Adrenal gland (tissue), 19 donors: Measurements from ENCODE around the gene GLYATL3. TPM values are rescaled to one million over a fixed set of nuclear protein-coding genes. Genes with fewer than 3 reads are reported as not detected.

ENCODE experiments used
- DNase-seq, 7 donors: peaks; one replicate each; pipeline ENCODE4 v3.0.0-alpha.2; 2019 to 2020
- H3K27ac ChIP-seq, 5 donors: fragments of 200-600 bp; sonication (generic) in 4 of 5; 1 replicate in 3 of 5; 2 replicates in 2 of 5; pipeline versions ENCODE4 v1.5.1 to v1.8.0; 2016 to 2020; ENCODE audit warnings: mild to moderate bottlenecking in 1 of 5
- H3K27me3 ChIP-seq: fragments of 200-600 bp; 2 replicates; pipeline ENCODE4 v1.8.0; 2021
- H3K36me3 ChIP-seq, 2 donors: fragments of 200-600 bp; replicated peaks in 1 of 2; 1 replicate in 1 of 2; 2 replicates in 1 of 2; pipeline versions ENCODE4 v1.5.1 to v1.8.0; 2018 to 2022
- H3K4me1 ChIP-seq, 2 donors: fragments of 200-600 bp; replicated peaks in 1 of 2; 1 replicate in 1 of 2; 2 replicates in 1 of 2; pipeline versions ENCODE4 v1.5.1 to v1.8.0; 2018 to 2021
- H3K4me3 ChIP-seq, 4 donors: fragments of 200-600 bp; sonication (generic) in 3 of 4; one replicate each; pipeline ENCODE4 v1.5.1; 2016 to 2018
- H3K9me3 ChIP-seq, 3 donors: fragments of 200-600 bp; sonication (generic) in 1 of 3; replicated peaks in 1 of 3; 1 replicate in 2 of 3; 2 replicates in 1 of 3; pipeline versions ENCODE4 v1.5.1 to v1.8.0; 2016 to 2021
- POLR2A ChIP-seq, 2 donors: fragments of 450-650 bp; IDR thresholded peaks; one replicate each; pipeline ENCODE4 v1.6.1; 2017; ENCODE audit warnings: antibody characterized with exemption in 2 of 2, mild to moderate bottlenecking in 2 of 2, moderate library complexity in 1 of 2
- WGBS, 4 donors: extraction: QIAGEN DNeasy Blood & Tissue Kit in 2 of 4; methylation state at CpG; one replicate each; pipeline versions ENCODE4 v1.1.5 to v1.1.7; 2013 to 2017; 5-methylcytosine and 5-hydroxymethylcytosine counted together
- intact Hi-C, 2 donors: fragments of 100-400 bp; cut with DNase I; formaldehyde crosslinking; loops; one replicate each; pipeline versions ENCODE4 v1.14.1 to v1.15.0; 2022 to 2023
- long read RNA-seq, 10 donors: library from polyadenylated mRNA in 3 of 10; unstranded in 2 of 10; stranded (forward) in 1 of 10; transcript quantifications; one replicate each; pipeline ENCODE4 v2.0.0 and lab custom pipeline, GENCODE V29; 2021 to 2026
- polyA plus RNA-seq, 3 donors: library from polyadenylated mRNA; stranded (reverse); fragments of 200-250 nt in 2 of 3; fragments of 350-450 nt in 1 of 3; fragmentation: Illumina TruSeq in 1 of 3; extraction: RNeasy Lipid Tissue Mini Kit (QIAGEN cat#74804) in 1 of 3; gene quantifications; one replicate each; pipeline ENCODE4 v1.2.3, GENCODE V29; 2013 to 2014
- total RNA-seq, 9 donors: library from RNA; depleted of rRNA in 4 of 9; stranded (reverse); fragments of >200 nt in 4 of 9; fragments of 120-200 nt in 1 of 9; fragmentation: NEBNext Ultra II Directional in 1 of 9; extraction: Animal tissue kit (Norgen Biotek cat#: 25700) in 1 of 9; gene quantifications; one replicate each; pipeline versions ENCODE4 v1.1.0 to v1.2.4, GENCODE V29; 2013 to 2023
- TF ChIP-seq, protein P1 (sequence below), 6 experiments: fragments of 450-650 bp in 4 of 6; fragments of 200-600 bp in 2 of 6; sonication (generic) in 1 of 6; IDR thresholded peaks; 1 replicate in 5 of 6; 2 replicates in 1 of 6; pipeline versions ENCODE4 v1.5.1 to v1.8.0; 2016 to 2021; ENCODE audit warnings: antibody characterized with exemption in 6 of 6, mild to moderate bottlenecking in 2 of 6, moderate library complexity in 1 of 6
- donor health status: healthy with polysubstance abuse.
- donor health status: Bipolar disorder and iron deficiency.
- donor health status: DM: yes; HTN: yes; CAD: no.
- donor health status: DM: no; HTN: no; CAD: no.
- donor health status: DM: no; HTN: no; CAD: no.
- donor health status: DM: yes; HTN: yes; CAD: no.

Gene GLYATL3
- total RNA-seq (not detected), polyA plus RNA-seq (not detected)
- long read RNA-seq, donor 1 = 0 reads
- long read RNA-seq, donor 2 = 0 reads
- long read RNA-seq, donor 3 = 0 reads
- long read RNA-seq, donor 4 = 0 reads
- long read RNA-seq, donor 5 = 0 reads
- long read RNA-seq, donor 6 = 0 reads
- long read RNA-seq, donor 7 = 0 reads
- long read RNA-seq, donor 8 = 0 reads
- long read RNA-seq, donor 9 = 0 reads
- long read RNA-seq, donor 10 = 0 reads

DNA sequence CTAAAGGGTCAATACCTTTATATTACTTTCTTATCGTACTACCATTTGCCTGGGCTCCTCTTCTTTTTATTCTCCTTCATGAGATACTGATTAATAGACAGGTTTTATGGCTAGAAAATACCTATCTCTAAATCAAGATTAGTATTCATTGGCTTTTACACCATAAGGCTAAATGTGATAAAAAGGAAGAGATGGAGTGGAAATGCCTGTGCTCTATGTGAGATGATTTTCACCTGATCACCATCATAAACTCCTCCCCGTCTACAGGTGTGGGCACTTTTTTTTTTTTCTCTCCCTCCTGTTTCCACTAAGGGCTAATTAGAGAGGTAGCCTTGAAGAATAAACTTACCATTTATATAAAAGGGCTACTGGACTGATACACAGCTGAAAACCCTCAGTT, at the start of gene GLYATL3:
TSS of gene GLYATL3 (plus strand) at position 301 of the 400 bp plus-strand sequence. CDS start 12,068 bp downstream, outside the sequence.
- H3K27ac ChIP-seq = no peak within 1 kb of the TSS
- WGBS, 4 donors = 31 to 75% (median 69%) methylated on average over 2 of the region's 2 CpGs
- no peaks in the 10 kb centered on the region for H3K27me3 ChIP-seq

GRCh38 chr6:49453221-49453620, 46.5 kb upstream of the GLYATL3 start:
- no peak for DNase-seq
- 93 to 97% (median 95%) methylated on average over 2 of the region's 2 CpGs for WGBS, 4 donors
- Histone ChIP-seq H3K4me1 (no peaks in the 10 kb centered on the region), H3K36me3 (peaks cover 0 to 31% of the 10 kb centered on the region in 2 donors), H3K4me3 (no peak overlapping the region), H3K9me3 (no peaks in the 10 kb centered on the region), H3K27me3 (no peaks in the 10 kb centered on the region), H3K27ac (no peak overlapping the region)
- no peak for TF ChIP-seq POLR2A (IDR thresholded peaks at IDR 0.05)
- TF ChIP-seq, protein P1, sequence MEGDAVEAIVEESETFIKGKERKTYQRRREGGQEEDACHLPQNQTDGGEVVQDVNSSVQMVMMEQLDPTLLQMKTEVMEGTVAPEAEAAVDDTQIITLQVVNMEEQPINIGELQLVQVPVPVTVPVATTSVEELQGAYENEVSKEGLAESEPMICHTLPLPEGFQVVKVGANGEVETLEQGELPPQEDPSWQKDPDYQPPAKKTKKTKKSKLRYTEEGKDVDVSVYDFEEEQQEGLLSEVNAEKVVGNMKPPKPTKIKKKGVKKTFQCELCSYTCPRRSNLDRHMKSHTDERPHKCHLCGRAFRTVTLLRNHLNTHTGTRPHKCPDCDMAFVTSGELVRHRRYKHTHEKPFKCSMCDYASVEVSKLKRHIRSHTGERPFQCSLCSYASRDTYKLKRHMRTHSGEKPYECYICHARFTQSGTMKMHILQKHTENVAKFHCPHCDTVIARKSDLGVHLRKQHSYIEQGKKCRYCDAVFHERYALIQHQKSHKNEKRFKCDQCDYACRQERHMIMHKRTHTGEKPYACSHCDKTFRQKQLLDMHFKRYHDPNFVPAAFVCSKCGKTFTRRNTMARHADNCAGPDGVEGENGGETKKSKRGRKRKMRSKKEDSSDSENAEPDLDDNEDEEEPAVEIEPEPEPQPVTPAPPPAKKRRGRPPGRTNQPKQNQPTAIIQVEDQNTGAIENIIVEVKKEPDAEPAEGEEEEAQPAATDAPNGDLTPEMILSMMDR (IDR thresholded peaks at IDR 0.05) = peak in 2 of 6 experiments; percentile 24 to 40
- intact Hi-C loops = no loop called here

More for the DNA sequence above, at the start of gene GLYATL3:
- Histone ChIP-seq H3K4me1 (no peaks in the 10 kb centered on the region), H3K36me3 (no peaks in the 10 kb centered on the region), H3K9me3 (no peaks in the 10 kb centered on the region), H3K4me3 (no peak within 1 kb of the TSS)
- intact Hi-C loops = no loop called here
- TF ChIP-seq, protein P1 (IDR thresholded peaks at IDR 0.05) = no peak
- TF ChIP-seq POLR2A (IDR thresholded peaks at IDR 0.05) = no peak
- DNase-seq = no peak

- intact Hi-C loops = no loop called here
- Histone ChIP-seq H3K4me1 (no peaks in the 10 kb centered on the region), H3K36me3 (peaks cover 0 to 23% of the 10 kb centered on the region in 2 donors)
These were observed 44.7 kb upstream of the GLYATL3 start for GRCh38 chr6:49454787-49455709.

GRCh38 chr6:49457771-49458170, 42.0 kb upstream of the GLYATL3 start:
- no peak for DNase-seq
- H3K27me3 ChIP-seq = no peaks in the 10 kb centered on the region
- H3K27ac ChIP-seq = no peak overlapping the region
- 74 to 85% (median 79%) methylated on average over 4 of the region's 4 CpGs for WGBS, 4 donors
- no peaks in the 10 kb centered on the region for H3K9me3 ChIP-seq
- intact Hi-C loops = no loop called here
- H3K4me1 ChIP-seq = peaks cover 11 to 20% of the 10 kb centered on the region in 2 donors
- H3K36me3 ChIP-seq = peaks cover 0 to 11% of the 10 kb centered on the region in 2 donors
- TF ChIP-seq, protein P1 (IDR thresholded peaks at IDR 0.05) = no peak
- no peak for TF ChIP-seq POLR2A (IDR thresholded peaks at IDR 0.05)
- H3K4me3 ChIP-seq = no peak overlapping the region

More at GRCh38 chr6:49454787-49455709, 44.7 kb upstream of the GLYATL3 start:
- Histone ChIP-seq H3K4me3 (no peak overlapping the region), H3K27me3 (no peaks in the 10 kb centered on the region), H3K9me3 (no peaks in the 10 kb centered on the region), H3K27ac (no peak overlapping the region)
- no peak for DNase-seq
- TF ChIP-seq POLR2A (IDR thresholded peaks at IDR 0.05) = no peak
- TF ChIP-seq, protein P1 (IDR thresholded peaks at IDR 0.05) = no peak
- 93 to 97% (median 95%) methylated on average over 3 of the region's 3 CpGs for WGBS, 4 donors
